Vagina (tissue), 2 donors: Measurements from ENCODE around the gene AIFM3. TPM values are rescaled to one million over a fixed set of nuclear protein-coding genes. Genes with fewer than 3 reads are reported as not detected.

ENCODE experiments used
- DNase-seq, 2 donors: peaks; one replicate each; pipeline ENCODE4 v3.0.0-alpha.2; 2017; ENCODE audit errors: extremely low spot score in 2 of 2
- H3K27ac ChIP-seq: fragments of 200-600 bp; sonication (generic); one replicate; pipeline ENCODE4 v1.5.1; 2019
- H3K27me3 ChIP-seq: fragments of 200-600 bp; sonication (generic); one replicate; pipeline ENCODE4 v1.5.1; 2019
- H3K36me3 ChIP-seq, 2 donors: fragments of 200-600 bp; sonication (generic); one replicate each; pipeline ENCODE4 v1.5.1; 2017 to 2019
- H3K4me1 ChIP-seq: fragments of 200-600 bp; sonication (generic); one replicate; pipeline ENCODE4 v1.5.1; 2019
- H3K4me3 ChIP-seq, 2 donors: fragments of 200-600 bp; sonication (generic); 1 replicate in 1 of 2; 2 replicates in 1 of 2; pipeline ENCODE4 v1.5.1; 2016 to 2019
- H3K9me3 ChIP-seq: fragments of 200-600 bp; sonication (generic); one replicate; pipeline ENCODE4 v1.5.1; 2019
- POLR2A ChIP-seq, 2 donors: fragments of 450-650 bp; IDR thresholded peaks; one replicate each; pipeline ENCODE4 v1.6.1; 2017; ENCODE audit warnings: antibody characterized with exemption in 2 of 2, mild to moderate bottlenecking in 2 of 2, moderate library complexity in 2 of 2
- POLR2AphosphoS5 ChIP-seq, 2 donors: sonication (generic); formaldehyde crosslinking; IDR thresholded peaks; one replicate each; pipeline ENCODE4 v1.9.0; 2017; ENCODE audit warnings: antibody characterized with exemption in 2 of 2, mild to moderate bottlenecking in 2 of 2, low read depth in 1 of 2; ENCODE audit not compliant: insufficient read depth in 1 of 2
- intact Hi-C: fragments of 100-400 bp; cut with DNase I; formaldehyde crosslinking; loops from one replicate; pipeline ENCODE4 v1.15.1; 2023
- total RNA-seq: library from RNA; depleted of rRNA; stranded (reverse); fragments of >200 nt; gene quantifications from one replicate; pipeline ENCODE4 v1.2.3, GENCODE V29; 2016
- TF ChIP-seq, protein P1 (sequence below), 3 experiments: fragments of 450-650 bp in 2 of 3; fragments of 200-600 bp in 1 of 3; sonication (generic) in 1 of 3; IDR thresholded peaks; one replicate each; pipeline ENCODE4 v1.5.1; 2017 to 2019; ENCODE audit warnings: antibody characterized with exemption in 3 of 3, mild to moderate bottlenecking in 2 of 3, moderate library complexity in 2 of 3

The AIFM3 gene, protein sequence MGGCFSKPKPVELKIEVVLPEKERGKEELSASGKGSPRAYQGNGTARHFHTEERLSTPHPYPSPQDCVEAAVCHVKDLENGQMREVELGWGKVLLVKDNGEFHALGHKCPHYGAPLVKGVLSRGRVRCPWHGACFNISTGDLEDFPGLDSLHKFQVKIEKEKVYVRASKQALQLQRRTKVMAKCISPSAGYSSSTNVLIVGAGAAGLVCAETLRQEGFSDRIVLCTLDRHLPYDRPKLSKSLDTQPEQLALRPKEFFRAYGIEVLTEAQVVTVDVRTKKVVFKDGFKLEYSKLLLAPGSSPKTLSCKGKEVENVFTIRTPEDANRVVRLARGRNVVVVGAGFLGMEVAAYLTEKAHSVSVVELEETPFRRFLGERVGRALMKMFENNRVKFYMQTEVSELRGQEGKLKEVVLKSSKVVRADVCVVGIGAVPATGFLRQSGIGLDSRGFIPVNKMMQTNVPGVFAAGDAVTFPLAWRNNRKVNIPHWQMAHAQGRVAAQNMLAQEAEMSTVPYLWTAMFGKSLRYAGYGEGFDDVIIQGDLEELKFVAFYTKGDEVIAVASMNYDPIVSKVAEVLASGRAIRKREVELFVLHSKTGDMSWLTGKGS
- total RNA-seq, result not detected

DNA sequence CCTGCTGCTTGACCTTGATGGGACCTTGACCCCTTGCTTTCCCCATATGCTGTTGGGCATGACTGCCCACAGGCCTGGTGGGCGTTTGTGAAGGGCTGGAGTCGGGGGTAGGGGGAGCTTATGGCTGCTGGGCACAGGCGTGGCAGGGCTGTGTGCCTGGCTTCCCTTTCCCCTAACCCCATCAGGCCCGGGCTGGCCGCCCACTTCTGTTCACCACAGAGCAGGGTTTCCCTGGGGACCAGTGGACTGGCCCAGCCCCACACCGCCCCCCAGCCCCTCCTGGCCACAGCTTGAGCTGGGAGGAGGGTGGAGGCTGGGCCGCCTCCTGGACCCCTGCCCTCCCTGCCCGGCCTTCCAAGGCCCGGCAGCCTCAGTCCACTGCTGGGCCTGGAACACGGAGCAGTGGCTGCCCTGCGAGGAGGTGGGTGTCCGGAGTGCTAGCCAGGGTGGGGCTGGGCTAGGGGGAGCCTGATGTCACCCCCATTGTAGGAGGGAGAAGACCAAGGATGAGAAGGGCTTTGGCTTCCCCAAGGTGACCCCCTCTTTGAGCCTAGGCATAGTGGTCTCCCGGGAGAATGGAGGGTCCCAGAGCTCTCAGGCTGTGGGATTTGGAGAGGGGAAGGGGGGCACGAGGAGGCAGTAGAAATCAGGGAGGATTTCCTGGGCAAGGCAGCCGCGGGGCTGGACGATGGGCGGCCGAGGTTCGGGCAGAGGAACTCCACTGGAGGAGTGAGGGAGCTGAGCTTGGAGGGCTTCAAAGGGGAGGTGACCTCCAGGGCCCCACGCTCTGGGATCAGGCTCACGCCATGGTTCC lies at the start of gene AIFM3:
AIFM3 (plus strand) TSS at position 373 of the 814 bp plus-strand sequence. CDS start 690 bp downstream, outside the sequence.
- Histone ChIP-seq H3K36me3 (no peaks in the 10 kb centered on the region), H3K27ac (no peak within 1 kb of the TSS), H3K9me3 (no peaks in the 10 kb centered on the region), H3K4me1 (peaks cover 5% of the 10 kb centered on the region), H3K27me3 (no peaks in the 10 kb centered on the region), H3K4me3 (no peak within 1 kb of the TSS)
- intact Hi-C loops, result no loop called here
- DNase-seq, result no peak
- TF ChIP-seq POLR2AphosphoS5 (IDR thresholded peaks at IDR 0.05; ENCODE audit: insufficient read depth in 1 of 2, low read depth in 1 of 2), result no peak
- TF ChIP-seq, protein P1, sequence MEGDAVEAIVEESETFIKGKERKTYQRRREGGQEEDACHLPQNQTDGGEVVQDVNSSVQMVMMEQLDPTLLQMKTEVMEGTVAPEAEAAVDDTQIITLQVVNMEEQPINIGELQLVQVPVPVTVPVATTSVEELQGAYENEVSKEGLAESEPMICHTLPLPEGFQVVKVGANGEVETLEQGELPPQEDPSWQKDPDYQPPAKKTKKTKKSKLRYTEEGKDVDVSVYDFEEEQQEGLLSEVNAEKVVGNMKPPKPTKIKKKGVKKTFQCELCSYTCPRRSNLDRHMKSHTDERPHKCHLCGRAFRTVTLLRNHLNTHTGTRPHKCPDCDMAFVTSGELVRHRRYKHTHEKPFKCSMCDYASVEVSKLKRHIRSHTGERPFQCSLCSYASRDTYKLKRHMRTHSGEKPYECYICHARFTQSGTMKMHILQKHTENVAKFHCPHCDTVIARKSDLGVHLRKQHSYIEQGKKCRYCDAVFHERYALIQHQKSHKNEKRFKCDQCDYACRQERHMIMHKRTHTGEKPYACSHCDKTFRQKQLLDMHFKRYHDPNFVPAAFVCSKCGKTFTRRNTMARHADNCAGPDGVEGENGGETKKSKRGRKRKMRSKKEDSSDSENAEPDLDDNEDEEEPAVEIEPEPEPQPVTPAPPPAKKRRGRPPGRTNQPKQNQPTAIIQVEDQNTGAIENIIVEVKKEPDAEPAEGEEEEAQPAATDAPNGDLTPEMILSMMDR (IDR thresholded peaks at IDR 0.05), result no peak
- TF ChIP-seq POLR2A (IDR thresholded peaks at IDR 0.05), result no peak

DNA sequence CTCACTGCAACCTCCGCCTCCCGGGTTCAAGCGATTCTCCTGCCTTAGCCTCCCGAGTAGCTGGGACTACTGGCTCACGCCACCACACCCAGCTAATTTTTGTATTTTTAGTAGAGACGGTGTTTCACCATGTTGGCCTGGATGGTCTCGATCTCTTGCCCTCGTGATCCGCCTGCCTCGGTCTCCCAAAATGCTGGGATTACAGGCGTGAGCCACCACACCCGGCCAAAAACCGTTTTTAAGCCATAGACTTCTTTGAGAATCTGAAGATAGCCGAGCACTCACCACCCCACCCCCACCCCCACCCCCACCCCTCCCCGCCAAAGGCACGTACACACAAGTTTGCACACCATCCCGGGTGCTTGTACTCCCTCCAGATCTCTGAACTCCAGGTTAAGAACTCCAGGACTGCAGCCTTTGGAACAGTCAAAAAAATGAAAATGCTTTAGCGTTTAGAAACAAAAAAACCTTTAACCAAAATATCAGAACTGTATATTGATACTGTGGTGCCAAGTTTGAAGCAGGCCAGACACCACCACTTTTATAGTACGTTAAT lies 48.3 kb upstream of the AIFM3 start:
- Histone ChIP-seq H3K36me3 (no peaks in the 10 kb centered on the region), H3K4me1 (peaks cover 57% of the 10 kb centered on the region), H3K9me3 (no peaks in the 10 kb centered on the region), H3K27me3 (no peaks in the 10 kb centered on the region), H3K27ac (peak overlapping the region; percentile 99), H3K4me3 (peak overlapping the region; percentile 95 to 98)
- DNase-seq, result no peak
- no peak for TF ChIP-seq POLR2AphosphoS5 (IDR thresholded peaks at IDR 0.05; ENCODE audit: insufficient read depth in 1 of 2, low read depth in 1 of 2)
- TF ChIP-seq, protein P1 (IDR thresholded peaks at IDR 0.05), result no peak
- no peak for TF ChIP-seq POLR2A (IDR thresholded peaks at IDR 0.05)
- intact Hi-C loops, result loop anchor here (5.0 to 10.0 kb wide), 2 partner anchors 61 to 414 kb away; partner anchors contain the start of genes MED15, PI4KA and SNAP29

DNA sequence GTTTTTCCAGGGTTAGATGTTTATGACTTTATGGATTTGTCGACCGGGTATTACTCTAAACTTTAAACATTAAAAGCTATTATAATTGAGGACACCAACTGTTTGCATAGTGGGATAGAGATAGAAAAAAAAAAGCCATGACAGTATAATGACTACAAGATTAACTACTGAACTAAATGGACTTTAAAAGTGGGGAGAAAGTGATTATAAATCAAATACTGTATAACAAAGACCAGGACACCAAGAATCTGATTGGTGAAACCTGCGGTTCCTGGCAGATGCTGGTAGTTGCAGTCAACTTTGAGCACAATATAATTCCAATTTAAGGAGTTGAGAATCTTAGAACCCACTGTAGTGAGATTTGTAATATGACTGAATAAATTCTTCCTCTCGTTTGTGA lies 47.3 kb upstream of the AIFM3 start:
- no peak for DNase-seq
- TF ChIP-seq POLR2AphosphoS5 (IDR thresholded peaks at IDR 0.05; ENCODE audit: insufficient read depth in 1 of 2, low read depth in 1 of 2), result no peak
- peaks cover 66% of the 10 kb centered on the region for H3K4me1 ChIP-seq
- peak overlapping the region; percentile 99 for H3K27ac ChIP-seq
- H3K27me3 ChIP-seq, result no peaks in the 10 kb centered on the region
- H3K4me3 ChIP-seq, result peak overlapping the region; percentile 95 to 98
- no peaks in the 10 kb centered on the region for H3K9me3 ChIP-seq
- intact Hi-C loops, result loop anchor here (5.0 to 10.0 kb wide), 2 partner anchors 62 to 415 kb away; partner anchors contain the start of genes MED15, PI4KA and SNAP29
- H3K36me3 ChIP-seq, result no peaks in the 10 kb centered on the region

DNA sequence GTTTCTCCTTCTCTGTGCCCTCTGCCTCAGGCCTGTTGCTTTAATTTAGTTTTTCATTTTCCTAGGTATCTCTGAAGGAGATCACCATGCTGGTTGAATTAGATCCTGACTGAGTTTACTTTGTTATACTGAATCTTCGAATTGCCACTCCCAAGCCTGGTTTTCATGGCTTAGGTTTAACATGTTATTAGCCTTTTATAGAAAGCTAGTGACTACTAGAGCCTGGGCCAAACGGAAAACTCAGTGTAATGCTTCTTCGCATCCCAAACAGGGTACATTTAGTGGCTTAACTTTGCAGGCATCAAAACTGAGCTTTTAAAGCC lies 46.2 kb upstream of the AIFM3 start:
- Histone ChIP-seq H3K27ac (peak overlapping the region; percentile 99), H3K36me3 (no peaks in the 10 kb centered on the region), H3K27me3 (no peaks in the 10 kb centered on the region), H3K9me3 (no peaks in the 10 kb centered on the region), H3K4me1 (peaks cover 74% of the 10 kb centered on the region), H3K4me3 (peak overlapping the region; percentile 95 to 98)
- intact Hi-C loops, result no loop called here
- no peak for DNase-seq
- TF ChIP-seq, protein P1 (IDR thresholded peaks at IDR 0.05), result no peak
- no peak for TF ChIP-seq POLR2A (IDR thresholded peaks at IDR 0.05)
- TF ChIP-seq POLR2AphosphoS5 (IDR thresholded peaks at IDR 0.05; ENCODE audit: insufficient read depth in 1 of 2, low read depth in 1 of 2), result no peak

DNA sequence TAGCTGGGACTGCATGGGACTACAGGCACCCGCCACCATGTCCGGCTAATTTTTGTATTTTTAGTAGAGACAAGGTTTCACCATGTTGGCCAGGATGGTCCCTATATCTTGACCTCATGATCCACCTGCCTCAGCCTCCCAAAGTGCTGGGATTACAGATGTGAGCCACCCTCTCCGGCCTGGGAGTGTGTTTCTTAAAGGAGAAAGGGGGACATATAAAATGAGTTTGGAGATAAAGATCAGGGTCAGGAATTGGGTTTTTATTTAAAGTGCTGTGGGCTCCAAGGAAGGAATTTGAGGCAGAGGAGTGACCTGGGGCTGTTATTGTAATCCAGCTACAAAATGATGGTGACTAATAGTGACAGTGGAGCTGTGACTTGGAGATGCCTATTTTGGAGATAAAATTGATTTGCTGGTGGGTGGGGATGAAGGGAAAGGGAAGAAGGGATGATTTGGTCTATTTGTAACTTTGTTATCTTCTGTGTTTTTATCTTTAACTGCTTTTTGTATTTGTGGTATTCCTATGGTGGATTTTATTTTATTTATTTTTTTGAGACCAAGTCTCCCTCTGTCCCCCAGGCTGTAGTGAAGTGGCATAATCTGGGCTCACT lies 44.8 kb upstream of the AIFM3 start:
- peaks cover 79% of the 10 kb centered on the region for H3K4me1 ChIP-seq
- intact Hi-C loops, result no loop called here

More for the DNA sequence above, 44.8 kb upstream of the AIFM3 start:
- Histone ChIP-seq H3K9me3 (no peaks in the 10 kb centered on the region), H3K27me3 (no peaks in the 10 kb centered on the region), H3K27ac (no peak overlapping the region), H3K4me3 (no peak overlapping the region), H3K36me3 (no peaks in the 10 kb centered on the region)
- no peak for DNase-seq
- no peak for TF ChIP-seq POLR2AphosphoS5 (IDR thresholded peaks at IDR 0.05; ENCODE audit: insufficient read depth in 1 of 2, low read depth in 1 of 2)
- TF ChIP-seq, protein P1 (IDR thresholded peaks at IDR 0.05), result no peak
- no peak for TF ChIP-seq POLR2A (IDR thresholded peaks at IDR 0.05)
